ENCODE results near the gene EGFLAM.

Gene EGFLAM

DNA sequence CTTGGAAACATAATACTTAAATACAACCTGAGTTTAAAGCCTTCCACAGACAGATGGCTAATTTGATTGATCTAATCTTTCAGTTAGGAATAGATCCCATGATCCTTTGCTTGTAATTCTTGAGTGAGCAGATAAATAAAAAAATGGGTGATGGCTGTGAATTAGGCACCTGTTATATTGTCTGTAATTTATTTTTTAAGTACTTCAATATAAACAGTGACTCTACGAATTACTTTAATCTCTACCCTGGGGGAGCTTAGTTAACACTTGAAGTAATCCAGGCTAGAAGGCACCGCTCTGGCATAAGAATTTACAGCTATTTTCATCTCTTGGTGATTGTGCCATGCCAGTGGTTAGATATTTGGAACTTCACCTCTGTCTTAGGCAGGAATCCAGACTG lies 9.0 kb downstream of the EGFLAM start:
- no peak for DNase-seq

DNA sequence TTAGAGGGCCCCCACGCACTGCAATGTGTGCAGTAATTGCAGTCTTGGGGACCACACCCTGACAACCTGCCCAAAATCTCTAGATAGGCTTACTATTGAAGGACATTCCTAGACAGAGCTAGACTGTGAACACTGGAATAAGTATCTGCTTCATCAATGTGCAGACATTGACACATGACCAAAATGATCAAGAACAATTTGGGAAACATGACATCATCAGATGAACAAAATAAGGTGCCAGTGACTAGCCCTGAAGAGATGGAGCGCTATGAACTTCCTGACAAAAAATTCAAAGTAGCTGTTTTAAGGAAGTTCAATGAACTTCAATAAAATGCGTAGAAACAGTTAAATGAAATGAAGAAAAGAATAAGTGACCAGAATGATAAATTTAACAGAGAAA lies 15.3 kb downstream of the EGFLAM start:
- DNase-seq = no peak

DNA sequence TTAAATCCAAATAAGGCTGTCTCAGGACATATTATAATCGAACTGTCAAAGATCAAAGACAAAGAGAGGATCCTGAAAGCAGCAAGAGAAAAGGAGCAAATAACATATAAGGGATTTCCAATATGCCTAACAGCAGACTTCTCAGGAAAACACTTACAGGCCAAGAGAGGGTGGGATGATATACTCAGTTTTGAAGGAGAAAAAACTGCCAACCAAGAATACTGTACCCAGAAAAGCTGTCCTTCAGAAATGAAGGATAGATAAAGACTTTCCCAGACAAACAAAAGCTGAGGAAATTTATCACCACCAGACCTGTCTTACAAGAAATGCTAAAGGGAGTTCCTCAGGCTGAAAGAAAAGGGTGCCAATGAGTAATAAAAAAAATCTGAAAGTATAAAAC lies 16.0 kb downstream of the EGFLAM start:
- DNase-seq = no peak

DNA sequence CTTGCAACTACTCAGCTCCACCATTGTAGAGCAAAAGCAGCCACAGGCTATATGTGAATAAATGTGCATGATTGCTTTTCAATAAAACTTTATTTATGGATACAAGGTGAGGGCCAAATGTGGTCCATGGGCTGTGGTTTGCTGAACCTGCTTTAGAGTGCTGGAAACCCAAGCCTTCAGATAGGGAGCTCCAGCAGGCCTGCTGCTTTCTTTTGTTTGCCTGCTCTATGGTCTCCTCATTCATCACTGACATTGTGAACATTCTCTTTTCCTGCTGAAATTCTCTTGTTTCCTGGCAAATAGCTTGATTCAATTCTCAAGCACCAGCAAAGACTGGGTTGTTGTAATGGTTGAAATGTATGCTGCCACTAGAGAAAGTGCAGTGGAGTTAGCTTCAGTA lies 26.0 kb downstream of the EGFLAM start:
- no peak for DNase-seq

DNA sequence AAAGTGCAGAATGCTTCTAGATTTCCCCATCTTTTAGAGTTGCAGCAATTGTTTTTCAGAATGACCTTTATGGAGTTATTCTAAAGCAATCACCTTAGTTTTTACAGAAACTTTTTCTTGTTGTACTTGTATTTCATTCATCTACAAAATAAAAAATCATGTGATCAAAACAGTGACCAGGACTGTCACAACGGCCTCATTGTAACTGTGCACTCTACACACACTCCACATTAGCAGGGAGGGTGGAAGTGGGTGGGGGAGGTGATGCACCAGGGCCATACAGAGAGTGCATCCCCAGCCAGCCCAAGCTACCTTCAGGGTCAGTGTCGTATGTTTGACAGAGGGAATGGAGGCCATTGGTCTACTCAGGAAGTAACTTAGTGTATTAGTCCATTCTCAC lies 26.9 kb downstream of the EGFLAM start:
- DNase-seq = no peak

DNA sequence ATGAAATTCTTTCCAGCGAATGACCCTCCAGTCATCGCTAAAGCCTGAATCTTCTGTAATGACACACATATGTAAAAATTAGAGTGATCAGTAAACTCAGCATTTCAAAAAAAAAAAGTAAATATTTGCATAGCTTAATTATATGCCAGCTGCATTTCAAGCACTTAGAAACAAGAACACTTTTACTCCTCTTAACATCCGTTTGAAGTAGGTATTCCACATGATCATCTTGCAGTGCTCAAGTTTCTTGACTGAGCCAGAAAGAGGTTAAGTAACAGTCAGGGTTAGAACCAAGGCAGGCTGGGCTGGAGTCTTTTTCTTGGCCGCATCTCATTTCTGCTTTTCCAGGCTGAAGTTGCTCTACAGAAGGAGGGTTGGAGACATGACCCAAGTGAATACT lies 27.6 kb downstream of the EGFLAM start:
- DNase-seq = no peak

DNA sequence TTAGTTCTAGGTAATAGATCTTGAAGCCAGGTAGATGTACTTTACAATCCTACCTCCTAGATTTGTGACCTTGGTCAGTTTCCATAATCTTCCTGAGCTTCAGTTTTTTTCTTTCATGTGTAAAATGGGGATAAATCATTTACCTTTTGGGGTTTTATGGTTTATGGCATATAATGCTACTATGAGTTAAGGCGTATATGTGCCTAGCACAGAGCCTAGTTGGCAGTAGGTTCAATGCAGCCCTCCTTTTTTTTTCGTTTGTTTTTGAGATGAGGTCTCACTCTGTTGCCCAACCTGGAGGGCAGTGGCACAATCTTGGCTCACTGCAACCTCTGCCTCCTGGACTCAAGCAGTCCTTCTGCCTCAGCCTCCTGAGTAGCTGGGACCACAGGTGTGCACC lies 28.8 kb downstream of the EGFLAM start:
- DNase-seq = no peak

DNA sequence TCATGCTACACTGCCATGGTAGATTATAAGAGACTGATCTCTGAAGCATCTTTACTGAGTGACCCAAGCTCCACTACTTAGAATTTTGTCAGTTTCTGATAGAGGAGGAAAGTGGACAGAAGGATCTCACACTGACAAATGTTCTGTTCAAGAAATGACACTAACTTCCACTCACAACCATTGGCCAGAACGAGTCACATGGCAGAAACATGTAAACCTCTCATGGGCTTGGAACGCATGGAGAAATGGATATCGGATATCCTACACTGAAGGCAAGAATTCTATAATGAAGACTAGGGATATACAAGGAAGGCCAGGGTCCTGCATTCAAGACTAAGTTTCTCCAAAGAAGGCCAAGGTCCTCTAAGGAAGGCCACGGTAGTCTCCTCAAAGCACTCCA lies 31.1 kb downstream of the EGFLAM start:
- DNase-seq = no peak

DNA sequence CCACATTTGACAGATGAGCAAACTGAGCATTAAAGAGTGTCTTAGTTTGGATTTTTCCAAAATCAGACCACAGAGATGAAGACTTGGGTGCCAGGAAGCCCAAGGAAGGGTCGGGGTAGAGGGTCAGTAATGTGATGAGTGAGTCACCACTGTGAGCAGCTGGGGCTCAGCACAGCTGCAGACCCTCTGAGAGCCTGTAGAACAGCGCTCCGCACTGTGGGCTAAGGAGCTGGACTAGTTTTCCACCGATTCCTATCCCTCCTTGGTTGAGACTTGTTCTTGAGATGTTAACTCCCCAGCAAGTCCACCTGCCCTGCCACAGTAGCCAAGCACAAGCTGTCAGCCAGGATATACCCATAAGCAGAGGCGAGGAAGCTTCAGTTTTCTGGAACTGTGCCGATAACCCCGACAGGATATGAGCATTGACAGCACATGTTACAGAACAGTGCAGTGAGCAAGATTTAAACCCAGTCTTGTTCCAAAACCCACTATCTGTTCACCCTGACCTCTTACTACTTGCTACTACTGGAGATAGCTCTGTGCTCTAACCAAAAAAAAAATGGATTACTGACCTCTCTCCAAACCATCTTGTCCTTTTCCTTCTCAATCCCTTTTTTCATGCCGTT lies 31.8 kb downstream of the EGFLAM start:
- DNase-seq = no peak

DNA sequence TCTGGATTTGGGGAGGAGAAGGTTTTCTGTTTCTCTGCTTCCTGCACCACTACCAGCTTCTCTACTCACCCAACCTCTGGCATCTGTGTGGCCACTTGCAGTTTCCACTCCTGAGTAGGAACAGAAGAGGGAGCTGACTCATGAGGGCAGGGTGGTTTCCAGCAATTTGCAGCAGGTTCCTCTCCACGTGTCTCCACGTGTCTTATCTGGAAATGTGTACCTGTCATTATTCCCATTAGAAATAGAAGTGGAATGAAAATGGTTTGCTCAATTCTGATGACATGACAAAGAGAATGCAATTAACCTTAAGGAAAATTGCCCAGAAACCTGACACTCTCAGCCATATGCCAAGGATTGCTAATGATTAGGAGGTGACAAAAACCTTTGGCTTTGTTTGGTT lies 33.0 kb downstream of the EGFLAM start:
- DNase-seq = no peak

DNA sequence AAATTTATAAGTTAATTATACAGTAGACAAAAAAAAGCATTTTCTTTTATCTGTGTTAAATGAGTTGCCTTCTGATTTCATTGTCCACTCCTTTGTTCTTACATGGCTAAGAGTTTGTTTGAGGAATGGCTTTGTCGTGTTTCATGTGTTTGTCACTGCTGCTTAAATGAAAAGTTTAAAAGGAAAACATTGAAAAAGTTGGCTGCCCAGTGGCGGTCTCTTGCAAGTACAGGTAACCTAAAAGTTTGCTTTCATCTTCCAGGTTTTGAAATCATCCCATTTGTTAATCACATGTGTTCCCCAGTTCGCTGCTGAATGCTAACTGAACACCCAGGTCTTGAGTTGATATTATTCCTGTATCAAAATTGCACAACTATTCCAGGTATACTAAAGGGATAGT lies 33.9 kb downstream of the EGFLAM start:
- no peak for DNase-seq

DNA sequence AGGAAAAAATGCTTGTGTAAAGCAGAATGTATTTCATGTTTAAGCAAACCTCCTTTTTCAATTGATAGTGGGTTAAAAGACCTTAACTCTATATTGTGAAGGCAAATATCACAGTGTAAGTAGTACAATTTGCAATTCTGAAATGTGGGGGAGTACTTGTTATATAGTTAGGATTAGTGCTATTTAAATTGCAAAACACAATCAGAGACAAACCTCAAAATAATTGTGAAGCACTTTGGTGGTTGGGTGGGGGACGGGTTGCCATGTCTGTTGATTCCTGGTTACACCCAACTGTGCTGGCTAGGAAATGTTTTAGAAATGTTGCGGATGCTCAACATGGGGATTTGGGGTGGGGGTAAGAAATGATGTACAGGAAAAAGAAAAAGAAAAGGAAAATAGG lies 37.4 kb downstream of the EGFLAM start:
- no peak for DNase-seq

DNA sequence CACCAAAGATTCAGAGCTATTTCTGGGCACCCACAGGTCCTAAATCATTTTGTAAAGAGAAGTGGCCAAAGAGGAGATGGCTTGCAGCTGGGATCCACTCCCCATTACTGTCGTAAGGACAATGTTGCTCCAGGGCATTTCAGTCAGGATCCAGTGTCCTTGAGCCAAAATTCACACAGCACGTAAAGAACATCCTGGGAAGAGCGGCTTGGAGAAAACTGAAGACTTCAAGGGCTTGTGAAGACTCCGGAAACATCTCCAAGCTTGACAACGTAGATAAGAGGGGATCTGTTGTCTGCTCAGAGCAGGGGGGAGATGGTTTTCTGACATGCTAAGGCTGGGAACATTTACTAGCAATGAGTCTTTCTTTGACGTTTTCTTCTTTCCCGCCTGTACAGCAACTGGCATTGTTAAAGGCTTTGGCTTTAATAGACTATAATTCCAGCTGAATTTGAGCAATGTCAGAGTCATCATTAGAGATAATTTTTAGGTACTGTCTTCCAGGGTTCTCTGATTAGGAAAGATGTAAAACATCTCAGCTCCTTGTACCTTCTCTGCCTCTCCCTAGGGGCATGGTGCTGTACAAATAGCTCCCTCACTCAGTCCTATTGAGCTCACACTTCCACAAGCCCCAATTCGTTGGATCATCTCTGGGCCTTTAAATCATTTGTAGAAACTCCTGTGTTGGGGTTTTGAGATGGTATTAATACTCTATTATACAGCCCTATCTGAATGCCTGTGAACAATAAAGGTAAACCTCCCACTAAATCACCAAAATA lies 39.7 kb downstream of the EGFLAM start:
- no peak for DNase-seq

DNA sequence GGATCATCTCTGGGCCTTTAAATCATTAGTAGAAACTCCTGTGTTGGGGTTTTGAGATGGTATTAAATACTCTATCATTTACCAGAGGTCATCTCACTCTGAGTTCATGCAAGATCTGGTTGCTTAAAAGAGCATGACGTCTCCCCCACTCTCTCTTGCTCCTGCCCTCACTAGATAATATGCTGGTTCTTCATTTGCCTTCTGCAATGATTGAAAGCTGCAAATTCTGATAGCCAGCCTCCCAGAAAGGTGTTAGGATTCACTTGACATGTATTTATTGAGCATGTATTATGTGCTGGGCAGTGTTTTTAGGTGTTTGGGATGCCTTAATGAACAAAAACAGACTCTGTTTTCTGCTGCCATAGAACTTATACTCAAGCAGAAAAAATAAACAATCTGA lies 41.2 kb downstream of the EGFLAM start:
- DNase-seq = no peak

DNA sequence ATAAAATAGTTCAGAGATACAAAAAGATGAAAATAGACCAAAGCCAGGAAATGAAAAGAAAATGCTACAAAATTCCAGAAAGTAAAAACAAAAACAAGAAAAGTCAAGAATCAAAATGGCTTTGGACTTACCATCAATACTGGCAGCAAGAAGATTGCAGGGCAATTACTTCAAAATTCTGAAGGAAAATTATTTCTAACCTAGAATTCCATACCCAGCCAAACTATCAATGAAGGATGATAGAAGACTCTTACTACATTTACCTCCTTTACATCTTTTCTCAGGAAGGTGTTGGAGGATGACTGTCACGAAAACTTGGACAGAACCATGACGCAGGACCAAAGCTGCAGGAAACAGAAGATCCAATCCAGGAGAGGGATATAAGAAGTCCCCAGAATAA lies 46.8 kb downstream of the EGFLAM start:
- no peak for DNase-seq

DNA sequence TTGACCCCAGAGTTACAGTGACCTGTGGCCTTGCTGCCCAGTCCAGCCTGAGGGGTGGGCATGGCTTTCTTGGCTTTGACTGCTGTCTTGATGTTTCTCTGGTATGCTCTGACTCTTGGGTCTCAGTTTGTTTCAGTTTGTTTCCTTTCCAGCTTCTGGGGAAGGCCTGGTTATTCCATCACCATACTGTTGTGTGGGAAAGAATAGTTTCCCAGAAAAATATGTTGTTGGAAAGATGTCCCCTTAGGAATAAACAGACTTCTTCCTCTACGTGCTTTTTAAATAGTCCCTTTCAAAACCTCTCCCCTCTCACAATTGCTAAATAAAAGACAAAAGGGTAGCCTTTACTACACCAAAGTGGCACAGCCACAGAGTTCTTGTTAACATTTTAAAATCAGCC lies 49.5 kb downstream of the EGFLAM start:
- DNase-seq = no peak

DNA sequence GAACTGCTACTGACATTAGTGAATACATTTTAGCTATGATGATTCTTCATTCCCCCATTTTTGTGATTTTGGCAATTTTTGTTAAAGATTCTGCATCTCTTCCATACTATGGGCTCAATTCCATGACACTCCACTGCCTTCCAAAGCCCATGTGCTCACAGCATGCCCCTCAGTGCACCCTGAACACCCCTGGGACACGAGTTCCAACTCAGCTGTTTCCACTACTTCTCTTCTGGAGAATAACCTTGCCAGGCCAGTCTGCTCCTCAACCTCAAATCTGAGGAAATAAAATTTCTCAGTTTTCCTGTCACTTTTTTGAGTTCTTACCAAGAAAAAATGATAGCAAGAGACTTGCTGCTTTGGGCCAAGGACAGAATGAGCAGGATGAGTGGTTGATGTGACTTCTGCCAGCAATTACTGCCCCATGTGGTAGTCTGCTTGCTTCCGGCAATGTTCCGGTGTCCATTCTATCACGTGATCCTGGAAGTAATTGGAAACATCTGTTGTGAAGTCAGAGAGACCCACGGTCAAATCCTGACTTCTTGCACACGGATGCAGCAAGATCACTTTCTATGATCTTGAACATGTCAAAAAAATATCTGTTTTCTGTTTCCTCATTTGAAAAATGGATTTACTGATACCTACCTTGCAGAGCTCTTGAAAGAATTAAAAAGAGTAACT lies 58.3 kb downstream of the EGFLAM start:
- DNase-seq = no peak

DNA sequence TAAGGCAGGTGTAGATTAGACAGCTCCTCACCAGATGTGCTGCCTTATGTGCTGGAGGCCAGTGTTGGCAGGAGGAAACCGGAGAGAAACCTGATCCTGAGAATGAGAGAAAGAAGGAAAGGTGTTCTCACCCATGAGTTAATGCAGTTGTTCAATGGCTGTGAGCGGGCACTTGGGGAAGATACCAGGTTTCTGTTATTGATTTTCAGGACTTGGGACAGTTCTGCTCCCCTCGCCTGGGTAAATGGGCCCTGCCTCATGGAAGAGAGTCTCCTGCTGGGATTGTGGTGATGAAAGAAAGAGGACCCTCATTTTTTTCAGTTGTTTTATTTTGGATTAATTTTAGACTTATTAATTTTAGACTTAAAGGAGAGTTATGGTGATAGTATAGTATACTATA lies 59.5 kb downstream of the EGFLAM start:
- DNase-seq = no peak

DNA sequence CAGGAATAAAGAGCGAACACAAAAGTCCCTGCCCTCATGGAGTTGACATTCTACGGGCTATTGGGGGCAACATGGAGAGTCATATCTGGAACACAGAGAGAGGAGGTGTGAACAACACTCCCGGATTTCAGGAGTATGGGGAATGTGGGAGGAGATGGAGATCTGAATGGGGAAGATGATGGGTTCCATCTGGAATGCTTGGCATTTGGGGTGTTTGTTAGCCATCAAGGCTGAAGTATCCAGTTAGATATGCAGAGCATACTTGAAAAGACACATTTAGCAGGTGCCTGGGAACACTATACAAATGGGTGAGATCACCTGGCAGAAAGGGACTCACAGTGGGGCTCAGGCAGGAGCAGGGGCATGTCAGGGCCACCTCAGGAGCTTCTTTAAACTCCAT lies 61.1 kb downstream of the EGFLAM start:
- no peak for DNase-seq

DNA sequence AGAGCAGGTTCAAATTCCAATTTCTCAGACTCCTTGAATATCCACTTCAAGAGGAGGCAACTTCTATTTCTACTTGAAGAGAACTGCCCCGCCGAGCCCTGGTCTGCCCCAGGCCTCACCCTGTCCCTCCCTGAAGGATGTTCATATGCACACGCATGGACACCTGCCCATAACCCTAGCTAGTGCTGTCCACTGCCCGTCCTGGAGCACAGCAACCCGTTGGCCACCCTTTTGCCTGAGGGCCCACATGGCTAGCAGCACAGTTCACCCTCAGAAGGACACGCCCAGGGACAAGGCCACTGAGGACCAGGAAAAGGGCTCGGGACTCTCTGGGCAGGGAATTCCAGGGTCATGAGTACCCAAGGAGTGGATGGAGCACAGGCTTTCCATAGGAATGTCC lies 63.6 kb downstream of the EGFLAM start:
- DNase-seq = no peak

DNA sequence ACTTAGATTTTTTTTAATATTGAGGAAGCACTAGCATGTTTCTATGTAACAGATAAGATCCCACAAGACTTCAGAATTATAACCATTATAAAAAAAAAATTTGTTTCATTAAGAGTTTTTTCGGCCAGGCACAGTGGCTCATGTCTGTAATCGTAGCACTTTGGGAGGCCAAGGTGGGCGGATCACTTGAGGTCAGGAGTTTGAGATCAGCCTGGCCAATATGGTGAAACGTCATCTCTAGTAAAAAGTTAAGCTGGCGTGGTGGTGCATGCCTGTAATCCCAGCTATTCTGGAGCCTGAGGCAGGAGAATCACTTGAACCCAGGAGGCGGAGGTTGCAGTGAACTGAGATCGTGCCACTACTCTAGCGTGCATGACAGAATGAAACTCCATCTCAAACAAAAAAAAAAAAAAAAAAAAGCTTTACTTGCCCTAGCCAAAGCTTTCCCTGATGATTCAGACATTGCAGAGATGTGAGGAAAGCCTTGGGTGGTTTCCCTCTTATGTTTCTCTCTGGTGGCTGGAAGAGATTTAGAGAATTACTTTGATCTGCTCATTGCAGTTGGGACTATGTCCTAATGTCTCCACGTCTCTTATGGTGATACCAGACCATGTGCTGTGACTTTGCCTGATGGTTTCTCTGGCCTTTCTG lies 65.4 kb downstream of the EGFLAM start:
- no peak for DNase-seq

DNA sequence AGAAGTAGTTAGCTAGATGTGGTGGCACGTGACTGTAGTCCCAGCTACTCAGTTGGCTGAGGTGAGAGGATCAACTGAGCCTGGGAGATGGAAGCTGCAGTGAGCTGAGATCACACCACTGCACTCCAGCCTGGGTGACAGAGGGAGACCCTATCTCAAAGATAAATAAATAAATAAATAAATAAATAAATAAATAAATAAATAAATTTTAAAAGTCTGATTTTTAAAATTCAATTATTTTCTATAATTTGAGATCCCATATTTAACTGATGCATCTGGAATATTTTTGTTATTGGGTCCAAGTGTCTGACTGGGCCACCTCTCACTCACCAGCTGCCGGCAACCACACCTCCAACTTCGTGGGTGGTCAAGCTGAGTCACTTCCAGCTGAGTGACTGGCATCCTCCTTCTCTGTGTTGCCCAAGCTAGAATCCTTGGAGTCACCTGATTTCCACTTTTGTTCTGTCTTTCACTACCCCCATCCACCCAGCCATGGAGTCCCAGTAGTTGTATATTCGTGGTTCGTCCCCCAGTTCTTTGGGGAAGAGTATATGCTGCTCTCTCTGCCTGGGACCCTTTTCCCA lies 70.9 kb downstream of the EGFLAM start:
- DNase-seq = no peak

DNA sequence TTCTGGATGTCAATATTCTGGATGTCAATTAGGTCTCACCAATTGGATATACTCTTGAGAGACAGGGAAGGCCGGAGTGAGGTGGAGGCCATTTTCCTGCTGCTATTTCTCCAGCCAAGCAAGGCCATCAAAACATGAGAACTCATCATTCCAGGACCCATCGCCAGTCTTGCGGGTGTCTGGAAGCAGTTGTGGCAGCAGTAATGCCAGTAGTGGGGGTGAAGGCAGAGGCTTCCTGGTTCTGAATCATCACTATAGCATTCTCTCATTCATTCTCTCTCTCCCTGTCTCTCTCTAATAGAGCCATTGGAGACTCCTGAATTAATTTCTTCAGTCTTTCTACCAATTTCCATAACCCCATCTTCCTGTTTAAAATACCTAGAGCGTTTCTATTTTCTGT lies 71.8 kb downstream of the EGFLAM start:
- no peak for DNase-seq

DNA sequence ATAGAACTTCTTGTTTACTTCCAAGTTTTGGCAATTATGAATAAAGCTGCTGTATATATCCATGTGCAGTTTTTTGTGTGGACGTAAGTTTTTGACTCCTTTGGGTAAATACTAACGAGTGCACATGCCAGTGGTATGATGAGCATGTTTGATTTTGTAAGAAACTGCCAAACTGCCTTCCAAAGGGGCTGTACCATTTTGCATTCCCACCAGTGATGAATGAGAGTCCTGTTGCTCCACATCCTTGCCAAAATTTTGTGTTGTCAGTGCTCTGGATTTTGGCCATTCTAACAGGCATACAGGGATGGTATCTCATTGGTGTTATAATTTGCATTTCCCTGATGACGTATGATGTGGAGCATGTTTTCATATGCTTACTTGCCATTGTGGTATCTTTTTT lies 73.5 kb downstream of the EGFLAM start:
- DNase-seq = no peak

Data from activated CD4-positive, alpha-beta T cell treated with anti-CD3 and anti-CD28 coated beads, Interleukin-10, Interleukin-2, amounts not matched to agents 100 ng/mL and 50 ng/mL, durations not matched to agents 16 hours and 8 hours (primary cell).